C1 segment of cervical spinal cord (tissue), 14 donors: ENCODE results near the gene ST6GALNAC5.

Experiments used
- DNase-seq, 14 donors: peaks; one replicate each; lab custom pipeline; 2025; lab: John Stamatoyannopoulos, UW

ST6GALNAC5 gene

DNA sequence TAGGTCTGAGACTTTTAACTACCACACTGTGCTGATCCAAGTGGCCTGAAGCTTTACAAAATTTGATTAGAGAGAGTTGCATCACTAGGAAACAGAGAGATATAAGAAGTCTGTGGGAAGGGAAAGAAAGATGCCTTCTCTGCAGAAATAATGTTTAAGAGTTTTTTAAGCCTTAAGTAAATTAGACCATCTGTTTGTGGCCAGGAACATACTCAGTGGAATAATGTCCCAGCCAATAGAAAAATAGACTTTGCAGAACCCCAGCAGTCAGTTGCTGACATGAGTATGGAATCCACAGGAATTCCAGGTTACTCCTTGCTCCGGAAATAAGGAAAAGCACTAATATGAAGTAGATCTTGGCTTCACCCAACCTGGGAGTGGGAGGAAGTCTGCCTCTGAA is 144.8 kb downstream of the ST6GALNAC5 start:
- no peak for DNase-seq

DNA sequence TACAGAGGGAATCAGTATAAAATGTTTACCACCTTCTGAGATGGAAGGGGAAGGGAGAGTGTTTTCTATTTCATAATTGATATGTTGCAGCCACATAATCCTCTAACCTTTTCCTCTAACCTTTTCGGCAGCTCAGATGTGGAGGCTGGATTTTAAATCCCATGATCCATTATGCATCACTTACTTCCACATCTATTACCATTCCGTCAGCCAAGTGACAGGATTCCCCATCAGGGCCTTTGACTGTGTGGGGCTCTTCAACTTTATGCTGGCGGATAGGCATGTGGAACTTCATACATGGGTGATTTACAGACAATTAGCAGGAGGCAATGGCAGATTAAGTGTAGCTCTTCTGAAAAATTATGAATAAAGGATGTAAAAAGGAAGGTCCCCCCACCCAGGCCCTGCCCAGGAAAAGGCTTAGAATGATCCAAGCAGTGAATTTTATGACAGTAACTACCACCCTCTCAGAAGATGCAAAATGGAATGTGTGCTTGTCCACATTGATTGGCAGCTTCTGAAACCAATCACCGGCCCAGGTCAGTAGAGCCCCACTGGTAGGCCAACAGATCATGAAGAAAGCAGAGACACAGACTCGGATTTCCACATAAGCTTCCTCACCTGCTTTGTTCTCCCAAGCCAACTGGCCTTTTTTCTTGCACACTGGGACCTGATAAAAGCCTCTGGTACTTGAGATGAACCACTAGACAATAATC is 147.0 kb downstream of the ST6GALNAC5 start:
- no peak for DNase-seq

DNA sequence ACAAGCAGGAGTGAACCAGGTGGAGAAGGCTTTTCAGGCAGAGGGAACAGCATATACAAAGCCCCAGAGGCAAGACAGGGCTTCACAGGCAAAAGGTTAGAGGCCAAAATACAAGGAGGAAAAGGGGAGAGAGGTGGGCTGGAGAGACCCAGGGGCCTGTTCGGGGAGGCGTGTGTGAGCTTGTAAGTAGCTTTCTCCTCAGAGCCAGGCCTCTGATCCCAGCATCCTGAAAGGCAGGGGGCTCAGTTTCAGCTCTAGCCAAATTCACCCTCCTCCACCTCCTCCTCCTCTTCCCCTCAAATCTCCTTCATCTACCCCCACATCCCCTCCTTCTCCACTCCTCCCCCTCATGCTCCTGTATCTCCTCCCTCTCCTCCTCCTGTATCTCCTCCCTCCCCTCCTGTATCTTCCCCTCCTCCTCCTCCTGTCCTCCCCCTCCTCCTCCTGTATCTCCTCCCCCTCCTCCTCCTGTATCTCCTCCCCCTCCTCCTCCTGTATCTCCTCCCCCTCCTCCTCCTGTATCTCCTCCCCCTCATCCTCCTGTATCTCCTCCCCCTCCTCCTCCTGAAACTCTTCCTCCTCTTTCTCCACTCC is 148.6 kb downstream of the ST6GALNAC5 start:
- DNase-seq = no peak

DNA sequence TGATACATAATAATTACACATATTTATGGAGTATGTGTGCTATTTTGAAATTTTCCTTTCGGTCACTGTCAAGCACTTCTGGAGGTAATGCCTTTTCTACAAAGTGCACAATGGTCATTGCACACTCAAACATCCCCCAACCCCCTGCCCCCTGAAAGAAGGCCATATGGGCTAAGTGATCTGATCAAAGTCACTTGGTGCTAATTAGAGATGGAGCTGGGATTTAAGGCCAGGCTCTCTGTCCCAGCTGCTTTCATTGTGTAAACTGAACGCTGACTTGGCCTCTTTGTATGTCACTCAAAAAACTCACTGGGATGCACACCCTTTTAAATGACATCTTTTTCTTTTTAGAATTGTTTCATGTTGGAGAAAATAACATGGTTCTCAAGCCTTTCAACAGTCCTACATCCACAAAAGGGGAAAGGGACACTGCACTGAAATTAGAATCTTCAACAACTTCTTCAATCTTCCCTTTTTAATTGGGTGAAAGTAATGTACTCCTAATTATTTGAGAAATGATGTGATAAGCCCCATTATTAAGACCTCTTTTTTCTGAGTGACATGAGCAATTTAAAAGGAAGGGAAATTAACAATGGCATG is 149.2 kb downstream of the ST6GALNAC5 start:
- no peak for DNase-seq

DNA sequence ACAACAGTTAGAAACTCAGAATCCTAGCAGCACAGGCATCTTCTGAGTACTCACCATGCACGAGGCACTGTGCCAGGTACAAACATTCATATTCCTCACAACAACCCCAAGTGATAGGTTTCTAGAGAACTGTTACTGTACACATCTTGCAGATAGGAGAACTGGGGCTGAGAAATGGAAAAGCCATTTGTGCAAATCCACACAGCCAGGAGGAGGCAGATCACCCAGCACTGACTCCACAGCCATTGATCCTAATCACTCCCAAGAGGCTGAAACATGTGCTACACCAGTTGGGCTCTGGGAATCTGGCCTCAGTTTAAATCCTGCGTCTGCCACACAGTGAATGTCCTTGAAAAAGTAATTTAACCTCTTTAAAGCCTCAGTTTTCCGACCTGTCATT is 151.0 kb downstream of the ST6GALNAC5 start:
- DNase-seq = no peak

DNA sequence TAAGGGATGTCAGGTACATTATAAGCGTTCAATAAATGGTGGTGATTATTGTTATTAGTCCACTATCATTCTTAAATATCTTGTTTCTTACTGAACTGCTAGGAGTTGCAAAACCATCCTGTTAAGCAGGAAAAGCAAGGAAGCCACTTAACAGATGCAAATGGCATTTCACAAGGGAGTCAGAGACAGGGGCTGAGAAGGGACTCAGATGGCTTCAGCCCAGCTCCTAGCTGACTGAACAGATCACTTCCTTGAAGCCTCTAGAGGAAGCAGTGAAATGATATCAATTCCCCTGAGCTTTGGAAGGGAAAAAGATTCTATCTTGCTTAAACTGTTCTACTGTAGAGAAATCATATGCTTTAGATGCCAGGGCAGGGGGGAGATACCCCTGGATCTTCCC is 151.5 kb downstream of the ST6GALNAC5 start:
- no peak for DNase-seq

DNA sequence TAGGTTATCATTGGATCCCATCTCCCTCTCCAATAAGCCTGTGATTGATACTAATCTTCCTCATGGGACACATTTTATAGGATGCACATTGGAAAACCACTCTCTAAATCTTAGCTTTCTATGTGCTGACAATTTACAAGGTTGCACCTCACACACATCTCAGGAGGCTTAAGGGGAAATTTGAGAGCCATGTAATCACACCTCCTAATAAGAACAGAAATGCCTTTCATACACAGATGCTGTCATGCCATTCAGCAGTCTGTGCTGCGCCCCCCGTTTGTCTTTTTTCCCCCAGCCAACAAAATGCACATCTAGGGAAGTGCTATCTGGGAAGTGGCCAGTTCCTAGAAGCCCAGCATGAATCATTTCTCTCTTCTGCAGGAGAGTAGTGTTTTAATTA is 154.5 kb downstream of the ST6GALNAC5 start:
- no peak for DNase-seq

DNA sequence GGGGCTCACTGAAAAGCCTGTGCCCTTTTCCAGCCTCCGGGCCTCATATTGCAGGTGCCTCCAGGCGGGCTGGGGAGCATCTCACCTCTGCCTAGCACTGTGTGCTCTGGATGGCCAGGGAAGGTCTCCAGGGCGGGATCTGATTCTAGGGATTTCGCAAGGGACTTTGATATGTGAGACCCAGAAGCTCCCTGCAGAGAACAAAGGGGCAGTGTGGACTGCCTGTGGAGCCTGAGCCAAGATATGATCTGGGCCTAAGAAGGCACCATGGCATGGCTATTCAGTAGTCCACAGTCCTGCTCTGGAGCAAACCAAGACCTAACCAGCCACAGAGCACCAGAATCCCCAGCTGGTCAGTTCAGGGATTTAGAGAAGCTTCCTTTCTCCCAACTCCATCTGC is 157.2 kb downstream of the ST6GALNAC5 start:
- DNase-seq = no peak

DNA sequence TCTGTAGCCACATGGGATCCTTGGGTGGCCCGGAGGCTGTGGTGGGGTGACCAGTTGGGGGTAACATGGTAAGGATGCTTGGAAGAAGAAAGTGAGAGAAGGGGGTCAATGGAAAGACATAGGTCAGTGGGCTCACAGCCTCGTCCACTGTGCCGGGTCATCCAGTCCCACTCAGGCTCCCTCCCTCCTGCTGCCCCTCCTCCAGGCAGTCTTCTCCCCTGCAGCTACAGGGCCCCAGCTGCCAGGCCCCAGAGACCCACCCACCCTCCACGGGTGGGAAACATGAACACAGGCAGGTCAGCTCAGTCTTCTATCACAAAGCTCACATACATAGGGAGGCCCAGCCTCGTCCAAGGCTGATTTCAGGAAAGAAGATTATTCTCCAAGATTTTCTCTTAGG is 158.3 kb downstream of the ST6GALNAC5 start:
- no peak for DNase-seq

DNA sequence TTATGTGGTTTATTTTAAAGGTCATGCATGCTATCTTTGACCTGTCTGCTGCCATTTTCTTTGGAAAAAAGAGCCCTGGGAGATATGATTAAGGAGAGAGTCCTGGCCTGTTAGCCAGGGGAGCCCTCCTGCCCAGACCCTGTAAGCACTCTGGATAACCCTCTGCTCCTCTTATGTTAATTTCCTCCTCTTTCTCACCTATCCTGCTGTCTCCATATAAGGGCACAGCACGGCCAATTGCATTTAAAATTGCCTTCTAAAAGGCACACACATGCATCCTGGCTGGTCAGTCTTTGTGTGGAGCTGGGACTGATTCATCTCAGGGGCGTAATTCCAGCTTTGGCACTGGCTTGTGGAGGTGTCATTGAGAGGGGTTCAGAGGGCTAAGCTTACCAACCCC is 158.9 kb downstream of the ST6GALNAC5 start:
- DNase-seq = no peak

DNA sequence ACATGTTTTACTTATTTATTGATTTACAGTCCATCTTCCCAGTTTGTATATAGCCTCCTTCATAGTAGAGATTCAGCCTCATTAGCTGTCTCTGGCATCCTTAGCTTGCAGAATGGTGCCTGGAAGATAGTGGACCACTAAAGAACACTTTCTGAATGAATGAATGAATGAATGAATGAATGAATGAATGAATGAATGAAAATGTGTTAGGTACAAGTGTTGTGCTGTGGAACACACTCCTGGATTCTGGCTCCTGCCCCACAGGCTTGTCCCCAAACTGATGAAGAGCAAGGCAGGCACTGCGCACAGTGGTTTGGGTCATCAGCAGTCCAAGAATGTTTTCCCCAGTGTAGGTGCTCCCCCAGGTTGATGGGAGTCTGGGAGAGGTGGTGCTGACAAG is 159.4 kb downstream of the ST6GALNAC5 start:
- no peak for DNase-seq

DNA sequence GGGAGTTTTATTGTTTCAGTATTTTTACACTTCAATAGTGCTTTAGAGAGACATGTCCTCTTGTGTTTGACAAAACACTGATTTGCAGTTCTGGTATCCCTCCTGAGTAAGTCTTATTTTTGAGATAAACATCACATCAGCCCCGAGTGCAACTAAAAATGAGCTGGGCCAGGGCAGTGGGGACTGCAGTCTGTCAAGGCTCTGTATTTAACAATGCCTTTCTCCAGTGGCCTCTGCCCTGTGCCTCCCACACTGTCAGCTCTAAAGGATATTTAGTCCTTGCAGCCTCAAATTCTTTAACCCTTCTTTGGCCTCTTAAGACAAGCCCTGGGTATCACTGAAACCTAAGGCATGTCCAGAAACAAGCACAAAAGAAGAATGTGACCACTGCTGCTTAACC is 160.6 kb downstream of the ST6GALNAC5 start:
- DNase-seq = no peak

DNA sequence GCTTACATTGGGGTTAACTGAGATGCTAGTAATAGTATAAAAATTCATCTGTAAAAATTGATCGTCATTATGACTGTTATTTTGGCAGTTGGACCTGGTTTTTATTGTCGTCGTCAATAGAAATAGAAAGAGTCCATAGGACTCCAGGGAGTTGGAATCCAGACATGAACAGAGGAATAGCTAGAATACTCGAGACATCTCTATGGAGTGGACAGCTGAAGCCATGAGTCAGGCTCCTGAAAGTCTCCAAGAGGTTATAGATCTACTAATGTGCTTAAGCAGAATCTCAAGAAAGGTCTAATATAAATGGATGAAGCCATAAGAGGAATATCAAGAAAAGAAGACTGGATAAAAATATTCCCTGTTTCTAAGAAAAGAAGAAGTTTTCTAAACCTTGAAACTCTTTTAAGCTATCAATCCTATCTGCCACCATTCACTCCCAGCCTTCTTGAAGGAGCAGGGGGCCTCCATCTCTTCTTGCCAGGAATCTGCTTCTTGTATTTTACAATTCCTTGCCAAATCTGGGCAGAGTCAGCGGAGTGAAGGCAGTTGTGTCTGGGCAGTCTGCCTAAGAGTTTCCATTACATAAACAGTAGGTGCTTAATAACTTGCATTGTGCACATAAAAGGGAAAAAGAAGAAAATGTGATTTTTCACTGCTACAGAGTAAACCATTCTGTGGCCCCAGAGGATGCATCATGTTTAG is 163.3 kb downstream of the ST6GALNAC5 start:
- no peak for DNase-seq

DNA sequence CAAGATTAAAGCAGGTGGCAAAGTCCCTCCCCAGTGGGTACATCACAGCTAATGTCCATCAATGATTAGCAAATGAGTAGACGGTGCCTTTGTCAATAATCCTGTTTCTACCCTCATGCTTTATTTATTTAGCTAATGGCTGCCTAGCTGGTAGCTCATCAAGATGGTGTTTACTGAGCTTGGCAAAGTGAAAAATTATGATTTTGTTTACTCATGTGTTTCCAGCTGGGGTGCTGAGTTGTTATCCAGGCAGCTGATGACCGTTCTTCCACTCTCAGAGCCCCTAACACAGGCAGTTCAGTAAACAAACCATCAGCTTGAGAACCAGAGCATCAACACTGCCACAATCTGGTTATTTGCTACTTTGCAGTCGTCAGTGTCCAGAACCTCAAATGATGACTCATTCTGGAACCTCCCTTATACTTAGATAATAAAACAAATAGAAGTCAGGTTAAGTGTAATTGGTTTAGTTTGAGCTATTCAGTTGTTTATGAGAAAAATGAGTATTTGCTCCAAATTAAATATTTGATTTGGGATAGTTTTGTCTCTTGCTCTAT is 163.9 kb downstream of the ST6GALNAC5 start:
- DNase-seq = no peak

DNA sequence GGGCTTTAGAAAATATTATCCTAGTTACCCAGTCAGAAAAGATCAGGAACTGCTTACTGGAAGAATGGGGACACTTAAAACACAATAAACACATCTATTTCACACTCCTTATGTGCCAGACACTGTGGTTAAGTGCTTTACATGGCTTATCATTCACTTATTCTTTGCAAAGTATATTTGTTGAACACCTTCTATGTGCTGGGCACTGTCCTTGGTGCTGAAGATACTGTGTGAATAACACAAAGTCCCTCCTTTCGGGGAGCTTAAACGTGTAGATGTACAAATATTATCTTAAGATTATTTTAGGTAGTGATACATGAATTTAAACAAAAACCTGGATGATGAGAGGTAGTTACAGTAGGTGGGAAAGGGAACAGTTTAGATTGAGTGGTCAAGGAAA is 169.3 kb downstream of the ST6GALNAC5 start:
- DNase-seq = no peak

DNA sequence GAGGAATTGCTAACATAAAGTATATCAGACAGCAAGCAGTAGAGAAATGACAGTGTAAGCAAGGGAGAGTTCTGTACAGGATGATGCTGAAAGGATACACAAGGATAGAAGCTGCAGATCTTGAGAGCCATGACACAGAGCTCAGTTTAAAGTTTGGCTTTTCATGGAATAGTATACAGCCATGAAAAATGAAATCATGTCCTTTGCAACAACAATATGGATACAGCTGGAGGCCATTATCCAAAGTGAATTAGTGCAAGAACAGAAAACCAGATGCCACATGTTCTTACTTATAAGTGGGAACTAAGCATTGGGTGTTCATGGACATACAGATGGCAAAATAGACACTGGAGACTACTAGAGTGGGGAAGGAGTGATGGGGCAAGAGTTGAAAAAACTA is 169.8 kb downstream of the ST6GALNAC5 start:
- DNase-seq = no peak

DNA sequence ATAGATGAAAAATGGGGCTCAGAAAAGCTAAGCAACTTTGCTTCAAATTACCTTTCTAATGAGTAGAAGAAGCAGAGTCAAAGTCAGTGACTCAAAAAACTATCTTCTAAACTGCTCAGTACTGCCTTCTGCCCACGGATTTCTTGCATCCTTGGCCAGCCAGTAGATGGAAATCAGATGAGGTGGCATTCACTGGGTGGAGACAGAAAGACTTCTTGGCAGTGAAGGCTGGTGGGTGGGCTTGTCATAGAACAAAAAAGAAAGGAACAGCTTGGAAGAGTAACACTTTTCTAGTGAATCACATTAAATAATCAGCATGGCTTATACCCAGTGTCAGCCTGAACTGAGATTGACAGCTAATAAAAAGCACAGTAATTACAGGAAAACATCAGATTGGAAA is 170.7 kb downstream of the ST6GALNAC5 start:
- DNase-seq = peak in 2 of 14 donors; percentile 0 to 4

DNA sequence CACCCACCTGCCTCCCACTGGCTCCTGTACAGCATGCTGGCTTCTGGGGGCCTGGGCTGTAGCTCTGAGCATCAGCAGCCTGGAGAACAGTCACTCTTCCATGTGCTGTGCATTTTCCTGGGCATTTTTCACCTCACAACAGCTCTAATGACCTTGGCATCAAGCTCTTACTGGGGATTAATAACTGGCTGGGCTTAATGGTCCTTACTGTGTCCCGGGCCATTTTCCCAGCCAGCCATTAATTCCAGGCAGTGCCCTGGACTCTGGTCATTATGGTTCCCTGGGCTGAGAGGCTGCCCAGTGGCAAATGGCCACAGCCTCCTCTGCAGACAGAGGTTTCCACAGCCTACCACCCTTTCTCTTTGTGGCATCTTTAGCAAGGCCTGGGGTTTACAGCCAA is 171.8 kb downstream of the ST6GALNAC5 start:
- DNase-seq = peak in 2 of 14 donors; percentile 0 to 49

DNA sequence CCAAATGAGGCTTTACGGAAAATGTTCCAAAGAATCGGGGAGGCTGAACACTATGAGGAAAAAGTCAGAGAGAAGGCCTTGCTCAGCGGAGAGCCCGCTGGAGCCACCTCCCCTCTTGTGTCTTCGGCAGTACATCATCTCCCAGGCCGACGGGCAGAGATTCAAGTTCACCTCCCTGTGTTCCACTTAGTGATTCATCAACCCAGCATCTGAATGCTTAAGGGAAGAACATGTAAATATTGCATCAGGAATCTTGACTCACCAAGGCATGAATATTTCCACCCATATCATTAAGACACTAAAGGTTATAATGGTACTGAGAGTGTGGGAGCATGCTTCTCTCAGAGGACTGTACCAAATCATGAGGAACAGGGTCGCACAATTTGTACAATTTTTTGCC is 172.5 kb downstream of the ST6GALNAC5 start:
- peak in 1 of 14 donors; percentile 64 for DNase-seq

DNA sequence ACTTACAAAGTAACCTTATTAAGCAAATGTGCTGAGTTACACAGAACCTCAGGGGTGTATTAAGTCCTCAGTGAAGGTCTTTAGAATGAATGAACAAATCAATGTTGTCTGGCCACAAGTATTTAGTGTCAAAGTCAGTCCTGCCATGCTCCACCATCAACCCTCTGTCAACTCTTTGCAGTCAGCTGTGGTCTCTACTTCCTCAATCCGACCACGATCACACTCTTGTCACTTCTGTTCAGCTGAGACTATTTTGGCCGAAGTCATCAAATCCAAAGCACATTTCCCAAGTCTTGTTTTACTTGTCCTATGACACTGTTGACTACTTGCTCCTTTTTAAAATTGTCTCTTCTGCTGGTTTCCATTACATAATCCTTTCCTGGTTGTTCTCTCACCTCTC is 173.5 kb downstream of the ST6GALNAC5 start:
- DNase-seq = no peak

DNA sequence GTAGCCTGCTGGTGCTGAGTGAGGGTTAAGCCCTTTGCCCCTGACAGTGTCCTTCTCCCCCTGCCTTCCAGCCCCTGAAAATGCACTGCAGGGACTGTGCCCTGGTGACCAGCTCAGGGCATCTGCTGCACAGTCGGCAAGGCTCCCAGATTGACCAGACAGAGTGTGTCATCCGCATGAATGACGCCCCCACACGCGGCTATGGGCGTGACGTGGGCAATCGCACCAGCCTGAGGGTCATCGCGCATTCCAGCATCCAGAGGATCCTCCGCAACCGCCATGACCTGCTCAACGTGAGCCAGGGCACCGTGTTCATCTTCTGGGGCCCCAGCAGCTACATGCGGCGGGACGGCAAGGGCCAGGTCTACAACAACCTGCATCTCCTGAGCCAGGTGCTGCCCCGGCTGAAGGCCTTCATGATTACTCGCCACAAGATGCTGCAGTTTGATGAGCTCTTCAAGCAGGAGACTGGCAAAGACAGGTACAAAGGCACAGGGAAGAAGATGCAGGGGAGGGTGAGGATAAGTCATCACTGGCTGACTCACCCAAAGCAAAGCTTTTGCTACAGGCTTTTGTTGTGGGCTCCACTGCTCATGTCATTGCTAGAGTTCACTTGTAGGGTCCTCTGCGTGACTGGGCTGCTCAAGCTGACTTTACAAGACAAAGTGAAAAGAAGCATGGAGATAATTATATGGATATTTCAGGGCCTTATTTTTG is 177.0 kb downstream of the ST6GALNAC5 start:
- no peak for DNase-seq

DNA sequence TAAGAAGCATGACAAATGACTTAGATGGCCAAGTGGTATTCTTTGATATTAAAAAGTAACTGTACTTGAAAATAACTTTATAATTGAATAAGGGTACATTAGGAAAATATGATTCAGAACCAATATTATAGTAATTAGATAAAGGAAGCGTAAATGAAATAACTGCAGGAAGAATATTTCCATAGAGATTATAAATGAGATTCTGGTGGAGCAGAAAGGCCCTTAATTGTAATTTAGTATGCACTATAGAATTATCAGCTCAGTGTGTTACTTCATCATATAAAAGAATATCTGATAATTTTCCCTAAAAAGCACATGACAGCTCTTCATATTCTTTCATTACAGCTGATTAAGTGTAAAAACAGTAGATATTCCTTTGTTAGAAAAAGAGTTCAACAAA is 180.3 kb downstream of the ST6GALNAC5 start:
- no peak for DNase-seq
